SJSA1 (cell line): Measurements from ENCODE around the gene ACTR5. TPM values are rescaled to one million over a fixed set of nuclear protein-coding genes. Genes with fewer than 3 reads are reported as not detected.
"Not testable (repeated sequence)": the region's sequence is repeated elsewhere in the genome, so short reads cannot be mapped to it uniquely, and the experiment has no call there.

Experiments used
- DNase-seq, 2 experiments: peaks; one replicate each; pipeline ENCODE4 v3.0.0-alpha.2; 2015 to 2020; ENCODE audit warnings: low spot score in 2 of 2, low read depth in 1 of 2
- H3K27ac ChIP-seq: fragments of 250-450 bp; sonication (Bioruptor Pico); 2 replicates; pipeline ENCODE4 v1.5.1; 2020; ENCODE audit warnings: mild to moderate bottlenecking, moderate library complexity
- H3K27me3 ChIP-seq: fragments of 250-450 bp; sonication (Bioruptor Pico); replicated peaks from 2 replicates; pipeline ENCODE4 v1.5.1; 2020; ENCODE audit warnings: mild to moderate bottlenecking, moderate library complexity
- H3K36me3 ChIP-seq: fragments of 250-450 bp; sonication (Bioruptor Pico); 2 replicates; pipeline ENCODE4 v1.5.1; 2020; ENCODE audit warnings: mild to moderate bottlenecking
- H3K4me1 ChIP-seq: fragments of 250-450 bp; sonication (Bioruptor Pico); replicated peaks from 2 replicates; pipeline ENCODE4 v1.6.1; 2021; ENCODE audit warnings: mild to moderate bottlenecking
- H3K4me3 ChIP-seq: fragments of 250-450 bp; sonication (Bioruptor Pico); 2 replicates; pipeline ENCODE4 v1.5.1; 2020; ENCODE audit warnings: mild to moderate bottlenecking
- H3K9me3 ChIP-seq: fragments of 250-450 bp; sonication (Bioruptor Pico); replicated peaks from 2 replicates; pipeline ENCODE4 v1.5.1; 2020; ENCODE audit warnings: mild to moderate bottlenecking
- total RNA-seq: library from RNA; depleted of rRNA; stranded (reverse); fragments of >200 nt; shearing (Covaris generic); gene quantifications from 2 replicates; pipeline ENCODE4 v1.2.3, GENCODE V29; 2014

Gene ACTR5
- total RNA-seq, 1 experiment from 2014 or later: 9.7 TPM

DNA sequence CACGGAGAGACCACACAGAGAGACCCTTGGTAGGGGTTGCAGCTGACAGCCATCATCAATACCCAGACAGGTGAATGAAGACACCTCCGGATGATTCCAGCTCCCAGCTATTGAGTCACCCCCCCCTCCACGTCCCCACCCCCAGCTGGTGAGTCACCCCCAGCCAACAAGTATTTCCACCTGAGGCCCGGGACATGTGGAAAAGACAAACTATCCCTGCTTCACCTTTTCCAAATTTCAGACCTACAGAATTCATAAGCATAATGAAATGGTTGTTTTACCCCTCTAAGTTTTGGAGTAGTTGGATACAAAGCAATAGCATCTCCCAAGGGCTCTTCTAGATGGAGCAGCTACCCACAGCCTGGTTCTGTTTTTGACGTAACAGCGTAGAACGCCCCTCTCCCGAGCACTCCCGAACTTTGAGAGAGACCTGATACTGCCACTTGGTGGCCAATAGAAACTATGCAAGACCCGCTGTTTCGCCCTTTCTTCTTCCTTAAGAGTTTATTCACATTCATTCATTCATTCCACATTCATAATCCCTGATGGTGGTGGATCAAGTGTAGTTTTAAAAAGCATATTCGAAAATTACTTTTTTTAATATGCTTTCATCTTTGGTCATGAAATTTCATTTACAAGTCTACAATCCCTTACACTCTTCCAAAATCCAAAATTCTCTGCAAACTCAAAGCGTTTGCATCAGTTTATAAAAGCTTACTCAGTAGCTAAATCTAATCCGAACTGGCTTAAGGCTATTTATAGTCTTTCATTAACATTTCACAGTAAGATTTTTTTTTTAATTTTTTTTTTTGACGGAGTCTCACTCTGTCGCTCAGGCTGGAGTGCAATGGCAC lies 42.2 kb downstream of the ACTR5 start:
- Histone ChIP-seq H3K9me3 (no peaks in the 10 kb centered on the region), H3K36me3 (no peaks in the 10 kb centered on the region), H3K4me3 (no peak overlapping the region), H3K4me1 (no peaks in the 10 kb centered on the region), H3K27me3 (peaks cover 6% of the 10 kb centered on the region; the same call in 1 of the 2 replicates), H3K27ac (no peak overlapping the region)
- DNase-seq: peak in 1 of 2 experiments; percentile 28

- Histone ChIP-seq H3K4me3 (no peak overlapping the region), H3K4me1 (no peaks in the 10 kb centered on the region), H3K27me3 (peaks cover 8% of the 10 kb centered on the region; the same call in 1 of the 2 replicates), H3K27ac (no peak overlapping the region), H3K9me3 (no peaks in the 10 kb centered on the region), H3K36me3 (no peaks in the 10 kb centered on the region)
- DNase-seq: no peak
These were observed 43.0 kb downstream of the ACTR5 start for GRCh38 chr20:38791291-38791690.

DNA sequence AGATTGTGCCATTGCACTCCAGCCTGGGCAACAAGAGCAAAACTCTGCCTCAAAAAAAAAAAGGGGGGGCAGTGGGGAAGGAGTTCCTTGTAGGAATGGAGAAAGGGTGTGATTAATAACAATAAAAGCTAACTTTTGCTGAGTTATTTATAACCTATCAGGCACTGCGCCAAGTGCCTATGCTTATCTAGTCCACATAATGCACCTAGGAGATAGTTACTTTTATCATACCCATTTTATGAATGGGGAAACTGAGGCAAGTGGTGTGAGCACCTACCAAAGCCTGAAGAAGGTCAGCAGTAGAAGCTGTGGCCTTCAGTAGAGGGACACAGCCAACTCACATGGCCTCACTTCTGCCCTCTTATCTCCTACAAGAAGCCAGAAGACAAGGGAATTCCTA lies 43.7 kb downstream of the ACTR5 start:
- Histone ChIP-seq H3K4me1 (no peaks in the 10 kb centered on the region), H3K4me3 (no peak overlapping the region), H3K27ac (no peak overlapping the region), H3K36me3 (no peaks in the 10 kb centered on the region), H3K9me3 (no peaks in the 10 kb centered on the region), H3K27me3 (peaks cover 12% of the 10 kb centered on the region; the same call in 1 of the 2 replicates)
- DNase-seq: no peak

DNA sequence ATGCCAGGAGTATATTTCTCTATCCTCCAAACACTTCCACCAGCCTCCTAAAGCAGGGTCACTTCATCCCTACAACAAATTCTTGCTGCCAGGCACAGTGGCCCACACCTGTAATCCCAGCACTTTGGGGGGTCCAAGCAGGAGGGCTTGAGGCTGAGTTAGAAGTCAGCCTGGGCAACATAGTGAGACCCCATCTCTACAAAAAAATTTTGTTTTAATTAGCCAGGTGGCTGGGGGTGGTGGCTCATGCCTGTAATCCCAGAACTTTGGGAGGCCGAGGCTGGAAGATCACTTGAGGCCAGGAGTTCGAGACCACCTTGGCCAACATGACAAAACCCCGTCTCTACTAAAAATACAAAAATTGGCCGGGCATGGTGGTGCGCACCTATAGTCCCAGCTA lies 45.8 kb downstream of the ACTR5 start:
- peaks cover 20% of the 10 kb centered on the region for H3K27me3 ChIP-seq
- not testable (repeated sequence) for H3K36me3 ChIP-seq, H3K4me1 ChIP-seq, H3K27ac ChIP-seq, H3K9me3 ChIP-seq, H3K4me3 ChIP-seq, DNase-seq

DNA sequence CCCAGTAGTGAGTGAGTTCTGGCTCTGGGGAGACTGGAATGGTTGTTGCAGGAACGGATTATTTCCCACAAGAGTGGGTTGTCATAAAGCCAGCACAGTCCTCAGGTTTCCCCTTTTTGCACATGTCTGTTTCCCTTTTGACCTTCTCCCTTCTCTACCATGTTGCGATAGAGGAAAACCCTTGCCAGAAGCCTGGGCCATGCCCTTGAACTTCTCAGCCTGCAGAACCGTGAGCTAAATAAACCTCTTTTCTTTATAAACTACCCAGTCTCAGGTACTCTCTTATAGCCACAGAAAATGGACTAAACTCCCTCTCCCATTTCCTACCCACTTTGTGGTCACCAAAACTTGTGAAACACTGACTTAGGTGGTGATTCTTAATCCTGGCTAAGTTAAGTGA lies 50.0 kb downstream of the ACTR5 start:
- Histone ChIP-seq H3K27ac (no peak overlapping the region), H3K9me3 (no peaks in the 10 kb centered on the region), H3K27me3 (peaks cover 20% of the 10 kb centered on the region), H3K36me3 (no peaks in the 10 kb centered on the region), H3K4me3 (no peak overlapping the region), H3K4me1 (no peaks in the 10 kb centered on the region)
- no peak for DNase-seq

DNA sequence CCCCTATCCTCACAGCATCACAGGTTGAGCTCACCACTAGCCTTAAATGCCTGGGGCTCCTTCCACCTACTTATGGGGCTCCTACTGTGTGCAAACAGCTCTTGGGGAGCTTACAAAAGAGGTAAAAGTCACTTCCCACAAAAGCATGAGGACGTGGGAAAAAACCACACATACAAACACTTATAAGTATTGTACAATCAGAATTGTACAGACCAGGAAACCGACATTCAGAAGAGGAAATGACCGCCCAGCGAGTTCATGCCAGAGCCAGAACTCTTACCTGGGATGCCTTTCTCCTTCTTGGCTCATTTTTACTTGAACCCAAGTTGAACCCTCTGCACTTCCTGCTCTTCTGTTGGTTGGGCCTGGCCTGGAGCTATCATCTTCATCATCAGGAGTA lies 50.9 kb downstream of the ACTR5 start:
- Histone ChIP-seq H3K27ac (no peak overlapping the region), H3K36me3 (no peaks in the 10 kb centered on the region), H3K4me1 (no peaks in the 10 kb centered on the region), H3K27me3 (peaks cover 21% of the 10 kb centered on the region), H3K4me3 (no peak overlapping the region), H3K9me3 (no peaks in the 10 kb centered on the region)
- DNase-seq: no peak

GRCh38 chr20:38800882-38801281 lies 52.6 kb downstream of the ACTR5 start:
- Histone ChIP-seq H3K27me3 (peaks cover 31% of the 10 kb centered on the region), H3K36me3 (no peaks in the 10 kb centered on the region), H3K27ac (no peak overlapping the region), H3K9me3 (no peaks in the 10 kb centered on the region), H3K4me3 (no peak overlapping the region), H3K4me1 (peaks cover 10% of the 10 kb centered on the region)
- DNase-seq: no peak

DNA sequence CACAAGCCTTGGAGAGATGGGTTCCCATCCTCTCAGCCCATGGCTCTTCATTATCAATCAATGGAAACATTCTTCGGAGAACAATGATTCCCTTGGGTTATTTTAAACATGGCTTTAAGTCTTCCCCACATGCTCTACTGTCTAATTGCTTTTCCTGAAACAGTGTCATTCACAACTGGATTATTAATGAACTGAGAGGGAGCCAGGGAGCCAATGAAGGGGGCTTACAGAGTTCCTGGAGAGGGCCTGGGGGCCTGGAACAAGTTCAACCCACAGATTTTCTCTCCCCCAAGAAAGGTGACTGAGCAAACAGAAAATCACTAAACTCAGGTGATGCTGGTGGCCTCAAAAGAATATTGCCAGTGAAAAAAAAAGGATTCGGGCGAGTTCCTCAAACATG lies 56.0 kb downstream of the ACTR5 start:
- Histone ChIP-seq H3K4me1 (peaks cover 16% of the 10 kb centered on the region), H3K9me3 (no peaks in the 10 kb centered on the region; the same call in 1 of the 2 replicates), H3K36me3 (no peaks in the 10 kb centered on the region), H3K27me3 (peaks cover 44% of the 10 kb centered on the region), H3K27ac (no peak overlapping the region), H3K4me3 (no peak overlapping the region)
- no peak for DNase-seq

DNA sequence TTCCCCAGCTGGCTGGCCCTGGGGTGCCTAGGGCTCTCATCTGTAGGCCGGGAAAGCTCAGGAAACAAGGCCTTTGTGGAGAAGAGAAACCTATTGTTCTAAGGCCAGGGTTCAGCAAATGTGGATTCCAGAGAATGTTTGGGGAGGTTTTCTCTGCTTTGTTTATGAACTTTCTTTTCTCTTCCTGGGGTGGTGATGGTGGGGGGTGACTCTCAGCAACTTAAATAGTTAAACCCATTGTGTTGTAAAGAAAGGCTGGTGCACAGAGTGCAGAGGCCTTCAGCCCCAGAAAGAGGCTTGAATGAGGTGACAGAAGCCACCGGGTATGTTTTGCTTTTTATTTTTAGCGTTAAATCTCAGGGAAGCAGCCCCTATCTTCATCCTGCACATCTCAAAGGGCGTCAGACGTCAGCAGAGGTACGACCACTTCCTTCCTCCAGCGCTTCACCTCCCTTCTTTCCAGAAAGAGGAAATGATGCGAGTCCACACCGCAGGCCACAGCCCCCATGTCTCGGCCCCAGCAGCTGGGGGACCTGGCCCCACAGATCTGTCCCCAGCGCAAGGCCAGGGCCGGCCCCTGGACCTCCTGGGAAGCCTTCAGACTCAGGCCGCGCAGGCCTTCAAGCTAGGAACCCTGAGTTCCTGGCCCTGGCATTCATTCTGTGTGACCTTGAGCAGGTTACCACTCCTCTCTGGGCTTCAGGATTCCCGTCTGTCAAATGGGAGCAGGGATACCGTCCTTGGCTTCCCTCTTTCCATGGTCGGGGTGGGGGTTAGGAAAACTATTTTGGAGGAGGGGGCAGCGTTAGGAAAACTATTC lies 56.6 kb downstream of the ACTR5 start:
- no peak overlapping the region for H3K27ac ChIP-seq
- H3K4me3 ChIP-seq: no peak overlapping the region
- H3K9me3 ChIP-seq: no peaks in the 10 kb centered on the region; the same call in 1 of the 2 replicates
- DNase-seq: no peak
- peaks cover 44% of the 10 kb centered on the region for H3K27me3 ChIP-seq
- H3K4me1 ChIP-seq: peaks cover 16% of the 10 kb centered on the region
- H3K36me3 ChIP-seq: no peaks in the 10 kb centered on the region

- Histone ChIP-seq H3K27ac (no peak within 1 kb of the TSS), H3K36me3 (no peaks in the 10 kb centered on the region), H3K4me3 (no peak within 1 kb of the TSS), H3K4me1 (peaks cover 16% of the 10 kb centered on the region), H3K27me3 (peaks cover 50% of the 10 kb centered on the region), H3K9me3 (no peaks in the 10 kb centered on the region; the same call in 1 of the 2 replicates)
- DNase-seq: no peak
These were observed 57.3 kb downstream of the ACTR5 start, which contains the start of gene PPP1R16B for GRCh38 chr20:38805502-38805957. TSS of gene PPP1R16B (plus strand) at chr20:38805697. CDS start at chr20:38835926, 30,229 bp downstream.

GRCh38 chr20:38805958-38806854 lies 57.9 kb downstream of the ACTR5 start:
- no peak overlapping the region for H3K4me3 ChIP-seq

GRCh38 chr20:38806855-38807655 lies 58.8 kb downstream of the ACTR5 start:
- H3K27me3 ChIP-seq: peaks cover 63% of the 10 kb centered on the region
- no peaks in the 10 kb centered on the region for H3K36me3 ChIP-seq
- no peak for DNase-seq
- no peaks in the 10 kb centered on the region; the same call in 1 of the 2 replicates for H3K9me3 ChIP-seq
- H3K27ac ChIP-seq: no peak overlapping the region
- H3K4me3 ChIP-seq: no peak overlapping the region
- peaks cover 16% of the 10 kb centered on the region for H3K4me1 ChIP-seq

More at GRCh38 chr20:38805958-38806854, 57.9 kb downstream of the ACTR5 start:
- no peak for DNase-seq
- H3K27ac ChIP-seq: no peak overlapping the region
- H3K9me3 ChIP-seq: no peaks in the 10 kb centered on the region; the same call in 1 of the 2 replicates
- no peaks in the 10 kb centered on the region for H3K36me3 ChIP-seq
- H3K4me1 ChIP-seq: peaks cover 16% of the 10 kb centered on the region
- H3K27me3 ChIP-seq: peaks cover 56% of the 10 kb centered on the region
